GM12874 (cell line): Measurements from ENCODE around the gene TRMU.

Experiments
- CTCF ChIP-seq: IDR thresholded peaks from 2 replicates; pipeline ENCODE4 v1.5.1; 2011; ENCODE audit warnings: low read depth, mild to moderate bottlenecking, control low read depth, low read length, moderate library complexity; ENCODE audit not compliant: insufficient read depth

The TRMU gene

GRCh38 chr22:46295277-46295971, 40.1 kb upstream of the TRMU start:
- no peak for TF ChIP-seq CTCF

GRCh38 chr22:46296257-46297150, 39.0 kb upstream of the TRMU start, which contains the start of gene GTSE1:
TSS of gene GTSE1 (plus strand) at chr22:46296870. CDS start at chr22:46297401, 531 bp downstream.
- no peak for TF ChIP-seq CTCF

- no peak for TF ChIP-seq CTCF
Measured at GRCh38 chr22:46297151-46297812, 38.2 kb upstream of the TRMU start.

- no peak for TF ChIP-seq CTCF
Measured at GRCh38 chr22:46299101-46299500, 36.4 kb upstream of the TRMU start.

GRCh38 chr22:46300491-46300890, 35.0 kb upstream of the TRMU start:
- TF ChIP-seq CTCF: no peak

- no peak for TF ChIP-seq CTCF
Measured at GRCh38 chr22:46303347-46303965, 32.1 kb upstream of the TRMU start.

- TF ChIP-seq CTCF: no peak
Measured at GRCh38 chr22:46308283-46308988, 27.1 kb upstream of the TRMU start.
